SW 1271 (cell line): ENCODE measurements around the gene ZBTB20.

Source experiments
- DNase-seq, 2 experiments: peaks; one replicate each; lab custom pipeline; 2025; lab: John Stamatoyannopoulos, UW

Gene ZBTB20

DNA sequence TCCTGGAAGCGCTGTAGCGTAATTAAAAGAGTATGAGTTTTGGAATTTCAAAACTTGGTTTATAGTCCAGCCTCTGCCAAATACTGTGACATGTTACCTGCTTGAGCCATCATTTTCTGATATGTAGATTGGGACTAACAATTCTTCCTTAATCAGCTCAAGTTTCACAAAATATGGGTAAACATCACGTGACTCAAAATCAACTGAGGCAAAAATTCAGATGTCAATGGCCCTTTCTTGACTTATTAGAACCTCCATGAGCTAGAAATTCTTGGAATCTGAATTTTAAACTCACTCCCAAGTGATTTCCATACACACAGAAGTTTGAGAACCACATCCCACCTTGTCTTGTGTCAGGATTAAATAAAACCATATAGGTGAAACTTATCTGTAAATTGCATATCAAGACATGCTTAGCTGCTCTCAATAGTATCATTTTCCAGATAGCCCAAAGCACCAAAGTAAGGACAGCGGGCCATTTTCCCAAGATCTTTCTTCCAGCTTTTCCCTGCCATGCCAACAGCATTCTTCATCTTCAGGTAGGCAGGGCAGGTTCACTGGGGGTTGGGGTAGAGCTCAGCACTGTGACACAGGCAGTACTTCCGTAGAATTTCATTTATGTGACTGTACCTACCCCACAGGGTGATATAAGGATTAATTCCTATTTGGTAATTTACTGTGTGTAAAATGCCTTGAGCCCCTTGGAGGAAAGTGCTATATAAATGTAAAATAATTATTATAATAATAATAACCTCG lies 474.2 kb downstream of the ZBTB20 start:
- no peak for DNase-seq

DNA sequence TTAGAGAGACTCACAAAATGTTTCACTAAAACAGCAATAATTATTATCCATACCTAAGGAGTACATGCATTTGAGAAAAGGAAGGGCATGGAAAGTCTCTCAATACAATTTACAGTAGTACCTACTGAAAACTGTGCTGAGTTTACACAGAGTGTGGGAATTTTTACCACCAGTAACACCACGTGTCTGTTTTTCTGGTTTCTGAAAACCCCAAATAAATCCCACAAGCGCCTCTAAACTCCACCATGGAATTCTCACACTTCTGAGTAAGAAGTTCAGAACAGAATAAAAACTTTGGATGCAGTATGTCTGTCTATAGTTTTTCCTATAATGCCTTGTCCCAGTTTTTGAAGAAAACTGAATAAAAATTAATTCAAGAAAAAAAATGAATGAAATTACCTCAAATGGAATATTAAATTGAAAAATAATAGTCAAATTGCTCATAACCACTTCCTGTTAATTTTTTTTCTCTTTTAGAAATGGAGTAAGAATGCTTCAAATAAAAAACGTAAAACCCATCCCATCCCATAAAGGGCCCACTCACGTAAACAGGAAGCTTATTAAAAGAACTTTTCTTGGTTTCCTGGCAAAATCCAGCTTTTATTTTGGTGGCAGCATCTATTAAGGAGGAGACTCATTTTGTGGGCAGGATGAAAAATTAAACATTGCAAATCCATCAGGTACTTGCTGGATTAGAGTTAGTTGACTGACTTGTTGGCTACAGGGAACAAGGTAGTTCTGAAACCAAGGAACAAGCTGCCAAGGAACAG lies 475.2 kb downstream of the ZBTB20 start:
- no peak for DNase-seq

DNA sequence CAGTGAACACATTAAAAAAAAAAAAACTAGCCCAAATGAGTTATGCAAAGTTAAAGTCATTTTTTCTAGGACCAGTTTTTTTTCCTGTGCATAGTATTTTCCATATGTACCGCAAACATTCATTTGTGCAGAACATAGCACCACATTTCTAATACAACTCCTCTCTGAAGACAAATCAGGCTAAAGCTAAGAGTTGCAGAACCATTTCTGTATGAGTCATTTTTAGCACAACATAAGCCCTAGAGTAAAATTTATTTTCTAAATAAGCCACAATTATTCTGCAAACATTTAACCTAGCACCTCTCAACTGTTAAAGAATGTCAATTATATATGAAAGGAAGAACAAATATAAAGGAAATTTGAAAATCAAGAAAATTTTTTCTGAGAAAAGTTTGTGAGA lies 477.5 kb downstream of the ZBTB20 start:
- DNase-seq: no peak

DNA sequence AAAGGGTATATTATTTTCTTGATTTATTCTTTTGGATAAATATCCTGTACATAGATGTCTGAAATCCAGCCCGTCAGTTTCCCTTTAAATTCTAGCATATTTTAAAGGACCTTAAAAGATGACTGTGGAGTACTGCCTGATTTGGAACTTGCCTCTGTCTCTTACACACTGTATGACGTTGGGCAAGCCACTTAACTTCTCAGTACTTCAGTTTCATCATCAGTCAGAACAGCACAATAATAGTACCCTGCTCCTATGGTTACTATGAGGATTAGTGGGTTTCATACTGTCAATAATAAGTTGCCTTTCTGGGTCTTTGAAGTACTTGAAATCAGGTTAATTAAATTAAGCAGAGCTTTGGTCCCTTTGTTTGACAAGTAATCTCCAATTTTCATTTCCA lies 479.0 kb downstream of the ZBTB20 start:
- DNase-seq: no peak

DNA sequence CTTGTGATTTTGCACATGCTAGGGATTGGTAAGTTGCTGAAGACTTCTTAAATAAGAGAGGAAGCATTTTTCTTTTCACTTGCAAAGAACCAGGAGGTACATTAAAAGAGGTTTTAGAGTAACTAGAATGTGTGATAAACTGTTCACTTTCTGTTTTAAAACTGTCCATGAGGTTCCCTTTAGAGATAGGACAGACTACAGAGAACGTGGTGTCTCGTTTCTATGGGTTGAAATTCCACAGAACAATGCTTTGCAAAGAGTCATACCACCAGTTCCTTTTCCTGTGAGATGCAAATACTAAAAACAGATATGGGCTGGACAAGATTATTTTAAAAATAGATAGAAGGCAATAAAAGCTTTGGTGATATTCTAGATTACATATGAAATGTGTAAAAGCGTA lies 480.5 kb downstream of the ZBTB20 start:
- no peak for DNase-seq

DNA sequence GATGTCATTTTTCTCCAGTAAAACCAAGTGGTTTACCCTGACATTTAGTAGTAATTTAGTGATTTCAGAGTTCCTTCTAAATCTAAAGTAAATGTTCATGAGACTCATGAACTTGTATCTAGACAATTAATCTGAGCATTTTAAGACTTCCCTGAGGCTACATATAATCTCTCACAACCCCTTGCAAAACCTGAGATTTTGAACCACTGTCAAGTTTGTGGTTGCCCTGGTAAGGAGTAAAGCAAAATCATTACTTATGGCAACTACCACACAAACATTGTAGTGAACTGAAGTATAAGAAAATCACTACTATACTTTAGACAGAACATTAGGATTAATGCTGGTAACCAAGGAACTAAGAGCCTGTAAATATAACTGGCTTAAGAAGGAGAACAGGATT lies 483.1 kb downstream of the ZBTB20 start:
- DNase-seq: no peak

DNA sequence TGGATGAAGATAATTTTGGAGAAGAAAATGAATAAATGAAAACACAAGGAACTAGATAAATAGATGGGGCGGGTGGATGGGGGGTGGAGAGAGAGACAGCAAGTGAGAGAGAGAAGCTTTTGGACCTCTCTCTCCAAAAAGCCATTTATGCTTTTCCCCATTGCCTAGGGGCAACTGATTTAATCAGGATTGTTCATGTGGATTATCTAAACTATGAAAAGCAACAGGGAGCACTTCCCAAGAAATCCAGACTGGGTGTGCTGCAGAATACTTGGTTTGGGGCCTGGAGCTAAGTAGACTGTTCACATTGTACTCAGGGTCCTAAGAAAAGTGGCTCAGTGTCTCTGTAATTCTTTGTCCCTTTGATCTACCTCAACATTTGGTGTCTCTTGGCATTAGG lies 486.3 kb downstream of the ZBTB20 start:
- DNase-seq: no peak

DNA sequence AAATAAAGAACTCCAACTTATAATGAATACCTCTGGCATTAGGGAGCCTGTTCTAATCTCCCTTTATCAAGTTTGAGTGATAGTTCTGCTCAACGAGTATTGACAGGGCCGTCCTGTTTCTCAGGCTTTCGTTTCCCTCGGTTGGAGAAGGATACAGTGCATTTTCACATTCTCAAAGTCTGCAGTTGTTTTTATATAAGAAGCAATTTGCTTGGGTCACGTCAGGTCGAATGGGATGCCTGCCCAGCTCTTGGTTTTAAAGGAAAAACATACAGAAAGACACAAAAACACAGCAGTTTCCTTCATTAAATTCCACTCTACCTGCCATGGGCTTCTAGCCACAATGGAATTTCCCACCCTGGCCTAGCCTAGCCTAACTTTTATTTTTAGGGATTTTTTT lies 487.0 kb downstream of the ZBTB20 start:
- no peak for DNase-seq

DNA sequence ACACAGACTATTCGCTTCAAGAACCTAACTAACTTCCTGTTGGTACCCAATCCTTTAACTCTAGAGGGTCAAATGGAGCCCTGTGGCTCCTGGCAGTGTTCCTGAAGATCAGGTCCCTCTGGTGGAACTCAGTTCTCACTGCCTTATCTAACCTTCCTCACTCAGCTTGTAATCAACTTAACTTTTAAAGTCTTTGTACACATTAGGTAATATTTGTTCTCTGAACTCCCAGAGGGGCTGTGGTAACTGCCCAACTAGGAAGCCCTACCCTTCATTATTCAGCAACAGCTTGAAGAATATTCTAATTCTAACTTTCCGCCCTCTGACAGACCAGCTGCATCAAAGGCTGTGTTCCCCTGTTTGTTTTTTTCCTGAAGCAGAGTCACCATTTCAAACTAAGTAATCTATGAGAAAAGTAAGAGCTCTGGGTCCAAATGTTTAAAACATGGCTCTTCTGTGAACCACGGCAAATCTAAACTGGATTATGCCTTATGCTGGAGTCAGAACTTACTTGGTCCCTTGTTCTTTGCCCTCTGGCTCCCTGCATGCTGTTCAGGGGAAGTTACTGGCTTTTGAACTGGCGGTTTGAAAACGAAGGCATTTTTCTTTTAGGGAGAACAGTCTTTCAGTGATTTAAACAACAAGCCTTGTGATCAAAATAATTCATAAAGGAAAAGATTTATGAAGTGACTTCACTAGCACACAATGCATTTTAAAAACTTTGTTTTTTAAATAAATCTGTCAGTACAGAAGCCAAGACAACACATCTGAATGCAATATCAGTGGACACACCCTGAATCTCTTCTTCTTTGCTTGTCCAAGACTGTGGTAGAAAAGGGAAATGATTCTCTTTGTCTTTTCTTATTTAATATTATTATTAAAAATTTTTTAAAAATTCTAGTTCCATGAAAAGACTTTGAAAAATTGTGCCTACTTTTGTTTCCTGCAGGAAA lies 487.7 kb downstream of the ZBTB20 start:
- DNase-seq: no peak

DNA sequence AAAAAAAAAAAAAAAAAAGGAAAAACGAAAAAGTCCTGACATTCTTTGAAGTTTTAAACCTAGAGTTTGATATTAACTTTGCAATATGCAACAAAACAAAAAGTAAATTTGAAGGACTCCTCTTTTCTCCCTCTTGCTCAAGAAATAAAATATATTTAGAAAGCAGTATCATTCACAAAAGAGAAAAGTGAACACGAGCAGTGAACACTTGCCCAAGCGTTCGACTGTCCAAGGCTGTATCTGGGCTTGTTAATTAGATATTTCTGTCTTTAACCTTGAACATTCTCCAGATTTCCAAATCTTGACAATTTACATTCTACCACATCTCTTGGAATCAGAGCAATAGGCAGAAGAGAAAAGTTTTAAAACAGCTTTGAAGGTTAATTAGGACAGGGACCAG lies 495.5 kb downstream of the ZBTB20 start:
- no peak for DNase-seq

DNA sequence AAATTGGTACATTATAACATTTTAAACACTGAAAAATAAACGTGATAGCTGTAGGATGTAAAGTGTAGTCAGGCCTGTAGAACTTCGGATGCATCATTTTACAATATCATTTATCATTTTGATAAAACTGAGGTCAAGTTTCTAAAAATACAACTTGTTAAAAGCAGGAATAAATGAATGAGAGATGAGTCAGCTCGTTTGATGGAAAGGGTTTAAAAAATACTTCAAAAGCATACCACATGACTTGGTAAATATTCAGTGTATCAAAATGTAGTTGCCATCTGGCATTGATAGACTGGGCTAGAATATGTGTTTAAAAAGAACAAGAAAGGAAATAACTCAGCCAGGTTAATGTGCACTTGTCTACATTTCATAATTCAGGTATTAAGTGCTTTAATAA lies 496.3 kb downstream of the ZBTB20 start:
- DNase-seq: no peak

DNA sequence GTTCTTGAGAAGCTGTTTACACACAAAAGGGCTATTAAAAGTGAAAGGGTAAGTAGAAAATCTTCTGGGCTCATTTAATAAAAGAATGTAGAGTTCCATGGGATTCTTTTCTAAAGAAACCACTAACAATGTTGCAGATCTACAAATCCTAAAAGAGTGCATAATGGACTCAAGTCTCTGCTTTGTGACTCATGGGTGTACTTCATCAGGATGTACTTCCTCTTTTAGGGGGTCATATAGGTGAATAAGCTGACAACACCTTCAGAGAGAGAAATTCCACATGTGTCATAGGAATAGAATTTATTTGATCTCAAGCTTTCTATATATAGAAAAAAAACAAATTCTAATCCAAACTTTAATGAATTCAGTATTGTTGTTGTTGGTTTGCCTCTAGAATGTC lies 497.8 kb downstream of the ZBTB20 start:
- peak; percentile 52 to 54 for DNase-seq

DNA sequence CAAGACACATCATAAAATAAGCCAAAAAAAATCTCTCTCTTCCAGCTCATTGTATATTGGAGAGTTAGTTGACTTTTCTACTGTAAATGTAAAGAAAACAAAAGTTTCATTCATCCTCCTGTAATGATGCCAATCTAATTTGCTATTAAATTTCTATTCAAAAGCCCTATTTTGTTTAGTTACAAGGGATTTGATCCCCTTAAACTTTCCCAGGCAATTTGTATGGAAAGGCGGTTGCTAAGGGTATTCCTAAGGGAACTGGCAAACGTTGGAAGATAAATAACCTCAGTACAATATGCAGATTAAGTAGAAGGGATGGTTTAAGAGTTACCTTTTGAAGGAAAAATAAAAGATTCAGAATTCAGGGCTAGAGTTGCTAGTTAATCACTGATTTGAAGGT lies 500.6 kb downstream of the ZBTB20 start:
- DNase-seq: no peak

DNA sequence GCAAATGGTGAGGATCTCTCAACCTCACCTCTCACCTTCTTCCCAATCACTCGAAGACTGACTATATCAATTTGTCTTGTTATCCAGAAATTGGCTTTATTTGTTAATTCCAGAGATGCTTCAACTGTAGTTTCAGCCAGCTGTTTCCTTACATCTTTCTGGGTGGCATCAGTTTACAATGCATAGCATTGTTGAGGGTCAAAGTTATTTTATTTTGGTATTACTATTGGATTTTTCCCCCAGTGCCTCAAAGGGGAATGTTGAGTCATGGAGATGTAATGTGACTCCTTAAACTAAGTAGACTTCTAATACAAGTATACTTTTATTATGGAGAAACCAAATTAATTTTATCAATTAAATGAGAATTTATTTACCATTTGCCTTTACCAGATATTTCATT lies 501.7 kb downstream of the ZBTB20 start:
- DNase-seq: no peak

DNA sequence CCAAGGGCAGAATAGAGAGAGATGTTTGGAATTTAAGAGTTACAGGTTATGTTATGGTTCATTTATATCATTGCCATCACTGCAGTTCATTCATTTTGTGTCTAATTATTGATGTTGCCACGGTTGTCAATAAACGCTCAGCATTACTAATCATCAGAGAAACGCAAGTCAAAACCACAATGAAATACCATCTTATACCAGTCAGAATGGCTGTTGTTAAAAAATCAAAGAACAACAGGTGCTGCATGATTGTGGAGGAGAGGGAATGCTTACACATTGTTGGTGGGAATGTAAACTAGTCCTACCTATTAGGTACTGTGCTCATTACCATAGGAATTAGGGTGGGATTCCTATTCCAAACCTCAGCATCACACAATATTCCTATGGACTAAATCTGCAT lies 502.7 kb downstream of the ZBTB20 start:
- DNase-seq: no peak

DNA sequence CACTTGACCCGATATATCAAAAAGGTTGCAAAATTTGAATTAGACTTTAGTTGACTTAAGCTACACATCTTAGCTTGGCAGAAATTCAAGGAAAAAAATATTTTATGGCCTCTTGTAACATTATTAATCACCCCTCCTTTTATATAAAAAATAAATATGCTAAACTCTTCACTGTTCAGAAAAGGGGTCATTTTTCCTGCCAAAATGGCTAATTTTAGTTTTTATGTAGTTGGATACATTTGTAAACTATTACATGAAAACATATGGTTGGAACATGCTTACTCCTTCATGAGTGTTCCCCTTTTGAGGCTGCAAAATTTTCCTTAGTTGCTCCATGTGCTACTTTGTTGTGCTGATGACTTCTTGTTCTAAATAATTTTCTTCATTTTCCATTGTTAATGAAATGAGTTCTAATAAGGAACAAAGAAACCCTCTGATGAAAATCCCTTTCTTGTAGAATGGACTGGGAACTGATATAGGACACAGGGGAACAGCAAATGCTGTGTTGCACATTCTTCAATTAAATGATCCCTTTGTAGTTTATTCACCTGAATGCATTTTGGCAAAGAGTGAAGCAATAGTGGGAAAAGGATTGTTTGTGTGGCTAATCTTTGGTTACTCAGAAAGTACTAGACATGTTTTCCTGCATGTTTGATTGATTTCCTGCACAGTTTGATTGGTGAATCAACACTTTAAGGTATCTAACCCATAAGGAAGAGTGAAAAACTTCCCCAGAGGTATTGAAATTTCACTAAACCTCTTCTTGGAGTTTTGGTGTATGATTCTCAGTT lies 503.9 kb downstream of the ZBTB20 start:
- DNase-seq: no peak

DNA sequence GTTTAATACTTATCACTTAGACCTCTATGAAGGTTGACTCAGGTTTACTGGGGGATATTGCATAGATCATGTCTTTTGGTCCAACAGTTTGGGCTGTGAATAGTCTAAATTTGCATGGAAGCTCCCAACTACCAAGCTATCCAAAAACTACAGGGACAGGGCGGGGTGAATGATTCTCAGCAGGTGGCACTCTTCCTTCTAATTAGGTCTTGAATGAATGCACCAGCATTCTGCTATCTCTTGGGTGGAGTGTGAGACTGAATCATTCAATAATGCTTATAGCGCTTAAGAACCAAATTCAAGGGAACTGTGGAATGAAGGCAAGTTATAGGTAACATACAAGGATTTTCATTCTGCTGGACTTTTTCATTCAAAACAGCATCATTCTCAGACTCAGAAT lies 507.0 kb downstream of the ZBTB20 start:
- DNase-seq: no peak

DNA sequence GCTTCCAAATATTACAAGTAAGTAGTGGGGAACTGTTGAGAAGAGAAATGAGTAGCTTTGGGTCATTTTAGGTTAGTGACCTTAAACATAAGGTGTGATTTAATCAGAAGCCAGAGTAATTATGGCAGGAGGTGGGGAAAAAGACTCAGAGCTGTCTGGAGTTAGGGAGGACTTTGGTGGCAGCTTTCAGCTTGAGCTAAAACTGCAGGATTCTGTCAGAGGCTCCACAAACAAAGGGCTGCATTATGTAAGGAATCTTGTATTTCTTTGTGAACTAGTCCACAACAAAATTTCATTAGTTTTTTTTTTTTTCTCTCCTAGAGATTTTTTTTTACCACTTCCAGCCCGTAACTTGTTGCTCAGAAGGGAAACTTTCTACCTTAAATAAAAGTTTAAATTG lies 507.9 kb downstream of the ZBTB20 start:
- DNase-seq: no peak

DNA sequence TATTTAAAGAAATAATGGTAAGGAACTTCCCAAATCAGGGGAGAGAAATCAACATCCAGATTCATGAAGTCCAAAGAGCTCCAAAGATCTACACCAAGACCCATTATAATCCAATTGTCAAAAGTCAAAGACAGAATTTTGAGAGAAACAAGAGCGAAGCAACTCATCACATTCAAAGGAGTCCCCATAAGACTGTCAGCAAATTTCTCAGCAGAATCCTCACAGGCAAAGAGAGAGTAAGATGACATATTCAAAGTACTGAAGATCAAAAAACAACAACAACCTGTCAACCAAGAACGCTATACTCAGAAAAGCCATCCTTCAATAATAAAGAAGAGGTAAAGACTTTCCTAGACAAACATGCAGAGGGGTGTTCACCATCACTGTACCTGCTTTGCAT lies 511.2 kb downstream of the ZBTB20 start:
- no peak for DNase-seq

DNA sequence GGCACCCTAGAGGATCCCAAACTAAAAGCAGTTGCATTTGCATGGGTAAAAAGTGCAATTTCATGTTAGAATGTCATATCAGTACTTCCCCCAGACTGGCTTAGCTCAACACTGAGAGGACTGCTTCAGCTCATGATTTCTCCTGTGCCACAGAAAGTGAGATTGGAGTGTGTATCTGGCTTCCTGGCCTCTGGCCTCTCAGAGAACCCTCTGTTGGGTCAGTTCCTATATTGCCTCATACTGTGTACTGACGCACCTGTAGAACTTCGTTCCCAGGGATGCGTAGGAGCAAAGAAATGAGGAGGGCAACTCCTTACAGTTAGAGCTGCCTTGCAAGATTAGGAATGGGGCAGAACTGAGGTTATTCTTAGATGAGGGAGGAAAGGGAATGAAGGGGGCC lies 512.5 kb downstream of the ZBTB20 start:
- no peak for DNase-seq

DNA sequence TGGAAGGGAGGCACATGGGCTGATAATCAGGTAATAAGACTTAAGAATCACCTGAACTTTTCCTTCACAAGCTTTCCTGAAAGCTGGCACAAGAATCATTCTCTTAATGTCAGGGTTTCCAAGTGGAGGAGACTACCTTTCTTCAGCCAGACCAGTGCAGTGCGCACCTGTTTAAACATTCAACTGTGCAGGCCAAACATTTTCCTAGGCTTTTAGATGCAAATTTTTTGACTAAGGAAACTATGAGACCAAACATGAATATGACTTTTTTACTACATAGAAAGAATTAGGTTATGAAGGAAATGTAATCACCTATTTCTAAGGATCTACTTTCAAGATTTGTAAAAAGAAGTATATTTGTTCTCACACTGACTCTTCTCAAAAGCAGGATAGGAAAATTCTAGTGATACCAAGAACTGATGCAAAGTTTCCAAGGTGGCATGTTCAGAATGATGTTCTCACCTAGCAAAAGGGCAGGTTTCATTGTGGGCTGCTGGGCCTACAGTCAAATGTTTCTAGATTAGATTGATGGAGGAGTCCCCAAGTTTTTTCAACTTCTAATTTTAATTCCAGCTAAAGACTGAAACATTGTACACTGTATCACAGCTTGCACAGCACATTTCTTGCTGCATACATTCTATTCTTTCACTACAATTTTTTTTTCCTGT lies 514.2 kb downstream of the ZBTB20 start:
- no peak for DNase-seq
